GM18517 (cell line): ENCODE results near the gene CD86.
"Not testable (repeated sequence)": the region's sequence is repeated elsewhere in the genome, so short reads cannot be mapped to it uniquely, and the experiment has no call there.

Experiments used
- ATAC-seq: cut with Tn5 transposase; IDR thresholded peaks from one replicate; pipeline ENCODE4 v1.9.1; 2021; ENCODE audit warnings: mild to moderate bottlenecking, moderate library complexity; ENCODE audit not compliant: unreplicated experiment

The CD86 gene, protein sequence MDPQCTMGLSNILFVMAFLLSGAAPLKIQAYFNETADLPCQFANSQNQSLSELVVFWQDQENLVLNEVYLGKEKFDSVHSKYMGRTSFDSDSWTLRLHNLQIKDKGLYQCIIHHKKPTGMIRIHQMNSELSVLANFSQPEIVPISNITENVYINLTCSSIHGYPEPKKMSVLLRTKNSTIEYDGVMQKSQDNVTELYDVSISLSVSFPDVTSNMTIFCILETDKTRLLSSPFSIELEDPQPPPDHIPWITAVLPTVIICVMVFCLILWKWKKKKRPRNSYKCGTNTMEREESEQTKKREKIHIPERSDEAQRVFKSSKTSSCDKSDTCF

DNA sequence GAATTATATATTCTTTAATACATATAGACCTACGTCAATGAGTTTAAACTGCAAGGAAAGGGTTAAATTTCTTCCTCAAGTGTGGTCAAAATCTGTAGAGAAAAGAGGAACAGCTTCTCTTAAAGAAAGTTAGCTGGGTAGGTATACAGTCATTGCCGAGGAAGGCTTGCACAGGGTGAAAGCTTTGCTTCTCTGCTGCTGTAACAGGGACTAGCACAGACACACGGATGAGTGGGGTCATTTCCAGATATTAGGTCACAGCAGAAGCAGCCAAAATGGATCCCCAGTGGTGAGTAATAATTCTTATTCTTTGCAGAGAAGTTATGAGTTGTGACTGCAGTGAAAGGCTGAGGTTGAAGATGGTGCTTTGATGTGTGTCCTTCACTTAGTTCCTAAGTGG is at the start of gene CD86:
Gene CD86, plus strand, starts transcription at position 148 of the 400 bp plus-strand sequence. Its CDS starts 128 bp downstream, at position 276.
- peak; percentile 81 for ATAC-seq

DNA sequence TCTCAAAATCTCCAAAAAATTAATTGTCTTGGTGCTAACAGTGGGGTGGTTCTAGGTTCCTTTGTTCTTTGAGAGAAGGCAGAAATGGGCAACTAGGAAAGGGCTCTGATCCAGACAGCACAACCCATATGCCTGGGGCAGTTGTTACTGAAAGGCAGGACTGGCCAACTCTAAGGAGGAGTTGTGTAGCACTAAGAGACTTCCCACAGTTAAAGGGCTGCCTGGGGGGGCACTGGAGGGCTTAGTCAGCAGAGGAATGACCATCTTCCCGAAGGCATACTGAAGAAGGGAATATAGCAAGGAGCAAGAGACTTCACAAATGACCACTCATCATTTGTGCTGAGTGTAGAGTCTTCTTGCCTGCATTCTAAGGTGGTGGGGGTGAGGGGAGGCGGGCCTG is 48.9 kb upstream of the CD86 start:
- ATAC-seq = no peak

DNA sequence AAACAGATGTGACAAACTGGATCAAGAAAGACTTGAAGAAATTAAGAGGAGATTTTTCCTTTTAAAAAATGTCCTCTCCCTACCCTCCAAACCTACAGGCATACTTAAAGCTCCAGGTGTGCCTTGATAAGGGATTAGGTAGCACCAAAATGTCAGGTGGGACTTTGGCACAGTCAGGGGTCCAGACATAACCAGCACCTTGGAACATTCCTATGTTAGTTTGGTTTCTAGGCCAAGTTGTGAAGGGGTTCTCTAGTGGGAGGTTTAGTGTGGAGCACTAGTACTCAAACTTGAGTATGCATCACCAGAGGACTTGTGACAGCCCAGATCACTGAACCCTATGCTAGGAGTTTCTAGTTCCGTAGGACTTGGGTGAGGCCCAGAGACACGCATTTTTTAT is 47.0 kb upstream of the CD86 start:
- no peak for ATAC-seq

DNA sequence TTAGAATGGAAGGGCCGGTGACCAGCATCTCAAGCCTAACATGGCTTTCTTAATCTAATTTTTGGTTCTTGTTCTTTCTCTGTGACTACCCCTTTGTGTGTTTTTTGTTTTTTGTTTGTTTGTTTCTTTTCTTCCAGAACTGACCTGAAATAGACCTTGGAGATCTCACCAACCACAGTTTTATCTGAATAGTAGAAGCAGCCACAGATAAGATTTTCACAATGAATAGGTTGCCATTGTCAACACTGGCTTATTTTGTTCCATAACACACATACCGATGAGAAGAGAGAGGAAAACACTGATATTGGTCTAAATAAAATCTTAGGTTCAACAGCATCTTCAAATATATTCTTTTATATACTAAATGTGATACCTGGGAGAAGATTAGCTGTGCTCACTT is 44.7 kb upstream of the CD86 start:
- ATAC-seq = no peak

DNA sequence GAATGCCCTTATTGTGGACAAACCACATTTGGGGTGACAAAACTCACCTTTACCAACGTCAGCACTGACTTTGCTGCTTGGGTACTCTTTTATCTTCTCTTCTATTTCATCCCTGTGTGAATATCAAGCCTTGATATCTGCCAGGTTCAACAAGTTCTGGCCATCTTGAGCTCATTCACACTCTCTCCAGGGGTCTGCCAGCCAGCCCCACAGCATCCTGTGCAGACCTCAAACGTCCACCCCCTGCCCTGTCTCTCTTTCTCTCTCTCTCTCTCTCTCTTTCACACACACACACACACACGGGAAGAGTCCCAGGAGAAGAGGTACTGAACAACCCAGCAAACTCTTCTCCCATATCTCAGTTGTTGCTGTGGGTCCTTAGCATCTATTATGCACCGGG is 43.8 kb upstream of the CD86 start:
- ATAC-seq = no peak

DNA sequence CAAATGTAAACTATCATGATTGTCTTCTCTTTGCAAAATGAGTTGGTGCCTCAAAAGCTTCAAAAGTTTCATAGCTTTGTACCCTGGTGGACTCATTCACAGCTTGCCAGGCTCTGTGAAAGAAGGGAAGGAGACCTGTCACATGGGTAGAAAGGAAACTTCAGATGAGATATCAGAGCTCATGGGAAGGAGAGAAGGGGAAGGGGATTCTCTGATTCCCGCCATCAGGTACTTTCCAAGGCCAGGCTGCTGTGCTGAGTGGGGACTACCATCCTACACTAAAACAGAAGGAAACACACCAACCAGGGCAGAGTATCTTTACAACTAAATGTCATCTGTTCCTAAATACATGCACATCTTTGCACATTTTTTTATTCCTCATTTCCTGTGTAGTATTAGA is 42.3 kb upstream of the CD86 start:
- no peak for ATAC-seq

DNA sequence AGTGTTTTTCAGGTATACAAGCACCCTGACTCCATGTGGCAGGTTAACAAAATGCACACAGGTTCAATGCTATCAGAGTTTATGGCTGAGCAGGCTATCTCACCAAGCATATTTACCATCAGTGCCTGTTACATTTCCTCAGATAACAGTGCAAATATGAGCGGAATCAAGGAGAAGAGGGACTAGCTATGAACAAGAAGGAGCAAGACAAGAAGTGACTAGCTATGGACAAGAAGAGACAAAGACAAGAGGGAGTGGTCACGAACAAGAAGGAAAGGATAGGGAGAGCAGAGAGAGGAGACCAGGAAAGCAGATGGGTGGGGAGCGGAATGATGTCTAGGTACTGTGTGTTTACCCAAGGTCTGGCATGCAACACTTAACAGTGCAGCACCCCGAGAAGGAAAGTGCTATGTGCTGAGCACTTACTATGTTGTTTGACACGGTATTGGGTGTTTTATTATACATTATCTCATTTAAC is 41.7 kb upstream of the CD86 start:
- no peak for ATAC-seq

DNA sequence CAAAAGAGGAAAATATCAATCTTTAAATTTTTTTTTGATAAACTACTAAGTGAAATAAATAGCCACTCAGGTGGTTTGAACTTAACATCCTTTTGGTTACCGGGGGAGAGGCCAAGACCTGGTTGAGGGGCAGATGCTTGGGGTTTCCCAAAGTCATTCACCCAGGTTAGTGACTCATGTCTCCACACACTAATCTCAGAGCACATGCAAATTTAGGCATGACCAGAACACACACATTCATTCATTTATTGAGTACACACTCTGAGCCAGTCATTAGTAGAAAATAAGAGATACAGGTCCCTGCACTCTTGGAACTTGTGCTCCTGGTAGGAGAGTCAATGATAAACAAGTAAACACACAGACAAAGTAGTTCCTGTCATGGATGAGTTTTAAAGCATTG is 40.4 kb upstream of the CD86 start:
- ATAC-seq = peak; percentile 91

DNA sequence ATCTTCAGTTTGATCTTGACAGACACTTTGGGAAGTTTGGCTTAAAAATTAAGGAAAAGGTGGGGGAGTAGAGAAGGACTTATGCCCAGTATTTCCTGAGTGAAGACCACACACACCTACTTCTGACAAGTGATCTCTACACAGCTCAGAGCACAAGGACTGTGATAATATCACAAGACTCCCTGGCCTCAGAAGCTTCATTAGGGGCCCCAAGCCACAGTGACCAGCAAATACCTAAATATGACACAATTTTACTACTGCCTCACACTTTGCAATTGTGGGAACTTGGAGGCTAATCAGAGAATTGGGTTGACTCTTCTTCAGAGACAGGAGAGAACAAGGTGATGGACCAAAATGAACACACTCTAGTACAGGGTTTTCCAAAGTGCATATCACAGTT is 35.7 kb upstream of the CD86 start:
- ATAC-seq = no peak

DNA sequence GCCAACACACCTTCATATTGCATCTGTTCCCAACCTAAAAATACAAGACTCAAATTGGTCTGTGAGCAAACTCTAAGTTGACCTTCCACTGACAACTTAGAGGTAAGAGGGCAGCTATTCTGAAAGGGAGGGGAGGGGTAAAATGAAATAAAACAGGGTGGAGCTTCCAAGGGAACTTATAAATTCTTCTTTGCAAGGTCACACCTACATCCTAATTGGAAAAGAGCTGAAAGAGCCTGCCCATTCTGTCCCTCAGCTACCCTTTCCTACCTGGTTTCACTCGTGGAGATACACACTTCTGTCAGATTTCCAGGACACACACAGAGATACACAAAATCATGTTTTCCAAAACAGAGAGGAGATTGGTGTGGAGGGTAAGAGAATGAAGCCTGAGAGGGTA is 34.1 kb upstream of the CD86 start:
- no peak for ATAC-seq

DNA sequence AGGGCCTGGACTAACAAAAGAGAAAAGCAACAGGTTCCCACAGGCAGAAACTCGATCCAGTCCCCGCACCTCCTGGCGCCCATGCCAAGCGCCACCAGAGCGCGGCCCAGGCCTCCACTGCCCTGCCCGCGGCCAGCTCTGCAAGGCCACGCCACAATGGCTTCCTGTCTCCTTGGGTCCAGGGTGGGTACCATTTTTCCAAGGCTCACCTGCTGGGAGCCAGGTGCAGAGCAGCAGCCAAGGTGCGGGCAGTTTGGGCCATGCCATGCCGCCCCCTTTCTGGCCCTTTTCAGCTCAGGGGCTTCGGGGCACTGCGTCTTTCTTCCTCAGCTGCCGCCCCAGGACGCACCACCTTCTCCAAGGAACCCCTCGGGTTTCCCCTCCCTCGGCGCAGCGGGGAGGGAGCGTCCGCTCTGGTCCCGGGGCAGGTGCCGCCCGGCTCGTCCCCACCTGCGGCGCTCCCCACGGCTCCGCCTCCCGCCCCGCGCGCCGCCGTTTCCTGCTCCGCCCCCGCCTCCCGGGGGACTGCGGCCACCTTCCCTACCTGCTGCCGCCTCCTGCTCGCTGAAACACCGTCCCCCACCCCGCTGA is 33.3 kb upstream of the CD86 start, which contains the start of gene ILDR1:
Gene ILDR1, minus strand, starts transcription at position 437 of the 591 bp plus-strand sequence. Its CDS starts 170 bp downstream, at position 267.
- ATAC-seq = no peak

DNA sequence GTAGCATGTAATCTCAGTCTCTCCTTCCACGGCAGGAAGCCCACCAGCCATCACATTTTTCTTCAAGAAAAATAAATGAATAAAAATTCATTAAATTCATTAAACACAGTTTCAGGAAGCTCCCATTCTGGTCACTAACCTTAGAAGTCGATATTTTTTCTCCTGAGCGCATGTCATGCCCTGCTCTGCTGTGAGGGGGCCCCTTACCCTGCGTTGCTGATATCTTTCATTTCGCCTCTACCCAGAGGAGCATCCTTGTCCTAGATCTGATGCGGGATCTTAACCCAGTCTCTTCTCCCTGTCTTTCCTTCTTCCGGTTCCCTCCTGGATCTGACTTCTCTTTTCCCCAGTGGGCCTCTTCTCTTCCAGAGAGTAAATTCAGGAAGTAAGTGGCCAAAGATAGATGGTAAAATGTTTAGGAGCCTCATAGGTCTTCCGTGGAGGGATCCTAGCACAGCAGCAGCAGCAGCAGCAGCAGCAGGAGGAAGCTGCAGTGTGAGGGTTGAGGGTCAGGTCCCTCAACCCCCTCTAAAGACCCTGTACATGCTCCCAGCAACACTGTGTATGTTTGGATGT is 31.7 kb upstream of the CD86 start:
- no peak for ATAC-seq

DNA sequence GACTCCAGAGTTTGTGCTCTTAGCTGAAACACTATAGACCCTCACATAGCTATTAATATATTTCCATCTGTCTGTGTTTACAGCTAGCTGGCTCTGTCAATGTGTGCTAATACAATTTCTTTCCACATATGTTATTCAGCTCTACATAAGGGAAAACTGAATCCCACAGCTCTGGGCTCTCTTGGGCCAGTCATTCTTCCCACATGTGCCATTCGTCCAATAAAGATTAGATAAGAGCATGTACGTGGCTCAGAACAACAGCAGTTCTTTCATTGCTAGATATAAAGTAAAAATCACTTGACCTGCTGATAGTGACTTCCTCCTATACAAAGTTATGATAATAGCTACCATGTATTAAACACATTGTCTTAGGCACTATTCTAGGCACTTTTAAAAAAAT is 30.4 kb upstream of the CD86 start:
- no peak for ATAC-seq

DNA sequence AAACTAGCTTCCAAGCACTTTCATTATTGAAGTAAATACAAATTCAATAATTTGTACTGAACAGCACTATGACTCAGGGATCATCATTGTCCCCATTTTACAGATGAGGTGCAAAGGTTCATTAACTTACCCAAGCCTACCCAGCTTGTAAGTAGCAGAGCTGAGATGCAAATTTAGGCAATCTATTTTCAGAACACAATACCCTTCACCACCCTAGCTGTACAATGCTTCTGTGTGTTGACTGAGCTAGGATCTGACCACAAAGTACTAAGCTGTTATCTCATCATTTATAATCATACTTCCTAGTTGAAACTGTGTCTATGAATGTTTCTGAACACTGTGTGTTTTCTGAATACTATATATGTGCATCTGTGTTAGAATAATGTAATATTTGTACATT is 29.9 kb upstream of the CD86 start:
- peak; percentile 90 for ATAC-seq

DNA sequence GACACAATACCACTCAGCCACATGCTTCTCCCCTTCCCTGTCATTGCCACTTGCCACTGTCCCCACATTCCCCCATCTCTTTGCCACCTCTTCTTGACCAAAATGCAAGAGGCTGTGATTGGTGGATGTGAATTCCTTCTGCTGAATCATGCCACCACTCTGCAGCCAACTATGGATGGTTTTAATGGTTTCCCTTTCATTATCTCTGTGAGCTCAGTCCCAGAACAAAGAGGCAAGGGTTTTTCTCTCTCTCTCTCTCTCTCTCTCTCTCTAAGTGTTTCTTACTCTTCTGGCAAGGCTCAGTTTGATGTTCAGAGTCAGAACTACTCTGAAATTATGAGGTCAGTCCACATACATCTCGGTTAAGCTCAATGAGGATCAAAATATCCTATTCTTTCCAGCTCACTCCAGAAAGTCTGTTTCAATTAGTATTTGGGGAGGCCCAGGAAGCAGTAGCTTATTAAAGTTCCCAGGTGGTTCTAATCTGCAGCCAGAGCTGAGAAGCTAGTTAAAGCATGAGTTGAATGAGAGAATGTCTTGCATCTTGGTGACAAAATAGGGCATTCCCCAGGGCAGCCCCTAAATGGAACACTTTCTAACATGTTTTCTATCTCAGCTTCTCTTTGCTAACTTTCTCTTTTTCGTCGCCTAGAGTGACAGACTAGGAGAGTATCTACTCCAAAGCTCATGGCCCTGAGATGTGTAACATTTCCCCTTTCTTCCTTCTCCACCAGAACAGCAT is 24.6 kb upstream of the CD86 start:
- peak; percentile 54 for ATAC-seq

DNA sequence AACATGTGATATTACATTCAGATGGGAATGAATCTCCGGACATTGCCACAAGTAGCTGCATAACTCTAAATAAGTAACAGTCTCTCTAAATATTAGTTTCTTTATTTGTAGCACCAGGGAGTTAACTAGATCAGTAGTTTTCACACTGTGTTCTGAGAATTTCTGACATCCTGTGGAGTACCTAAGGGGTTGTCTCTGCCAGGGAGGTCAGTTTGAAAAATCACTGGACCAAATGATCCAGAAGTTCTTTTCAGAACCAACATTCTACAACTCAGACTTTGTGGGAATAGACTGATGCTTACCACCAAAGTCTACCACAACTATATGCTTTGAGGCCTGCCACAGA is 24.1 kb upstream of the CD86 start:
- peak; percentile 31 for ATAC-seq

DNA sequence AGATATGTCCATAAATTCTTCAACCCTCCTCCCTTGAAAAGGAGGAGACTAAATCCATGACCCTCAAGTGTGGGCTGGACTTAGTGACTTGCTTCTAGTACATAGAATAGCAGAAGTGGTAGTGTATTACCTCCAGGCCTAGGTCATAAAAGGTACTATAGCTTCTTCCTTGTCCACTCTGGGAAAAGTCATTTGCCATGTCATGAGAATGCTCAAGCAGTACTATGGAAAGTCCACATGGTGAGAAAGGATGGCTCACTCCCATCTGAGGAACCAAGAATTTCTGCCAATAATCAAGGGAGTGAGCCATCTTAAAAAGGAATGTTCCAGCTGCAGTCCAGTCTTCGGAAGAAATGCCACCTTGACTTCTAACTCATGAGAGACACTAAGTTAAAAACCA is 22.6 kb upstream of the CD86 start:
- no peak for ATAC-seq

DNA sequence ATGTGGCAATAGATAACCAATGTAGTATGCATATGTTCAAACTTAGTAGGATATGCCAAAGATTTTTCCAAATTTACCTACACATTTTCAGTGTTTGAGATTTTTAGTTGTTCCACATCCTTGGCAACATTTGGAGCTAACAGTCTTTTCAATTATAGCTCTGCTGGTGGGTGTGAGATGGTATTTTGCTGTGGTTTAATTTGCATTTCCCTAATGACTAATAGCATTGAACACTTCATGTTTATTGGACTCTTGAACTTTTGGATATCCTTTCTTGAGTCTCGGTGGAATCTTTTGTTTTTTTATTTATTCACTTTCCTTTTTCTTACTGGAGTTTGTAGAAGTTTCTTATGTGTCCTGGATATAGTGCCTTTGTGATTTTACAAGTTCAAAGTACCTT is 22.1 kb upstream of the CD86 start:
- no peak for ATAC-seq

DNA sequence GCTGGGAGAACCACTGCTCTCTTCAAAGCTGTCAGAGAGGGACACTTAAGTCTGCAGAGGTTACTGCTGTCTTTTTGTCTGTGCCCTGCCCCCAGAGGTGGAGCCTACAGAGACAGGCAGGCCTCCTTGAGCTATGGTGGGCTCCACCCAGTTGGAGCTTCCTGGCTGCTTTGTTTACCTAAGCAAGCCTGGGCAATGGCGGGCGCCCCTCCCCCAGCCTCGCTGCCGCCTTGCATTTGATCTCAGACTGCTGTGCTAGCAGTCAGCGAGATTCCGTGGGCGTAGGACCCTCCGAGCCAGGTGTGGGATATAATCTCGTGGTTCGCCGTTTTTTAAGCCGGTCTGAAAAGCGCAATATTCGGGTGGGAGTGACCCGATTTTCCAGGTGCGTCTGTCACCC is 7.9 kb upstream of the CD86 start:
- ATAC-seq = not testable (repeated sequence)

DNA sequence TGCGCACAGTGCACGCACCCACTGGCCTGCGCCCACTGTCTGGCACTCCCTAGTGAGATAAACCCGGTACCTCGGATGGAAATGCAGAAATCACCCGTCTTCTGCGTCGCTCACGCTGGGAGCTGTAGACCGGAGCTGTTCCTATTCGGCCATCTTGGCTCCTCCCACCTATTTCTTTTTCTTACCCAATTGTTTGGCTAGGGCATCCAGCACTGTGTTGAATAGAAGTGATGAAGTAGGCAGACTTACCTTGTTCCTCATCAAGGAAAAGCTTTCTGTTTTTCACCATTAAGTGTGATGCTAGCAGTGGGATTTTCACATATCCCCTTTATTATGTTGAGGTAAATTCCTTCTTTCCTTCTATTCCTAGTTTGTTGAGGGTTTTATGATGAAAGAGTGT is 7.4 kb upstream of the CD86 start:
- ATAC-seq = not testable (repeated sequence)

DNA sequence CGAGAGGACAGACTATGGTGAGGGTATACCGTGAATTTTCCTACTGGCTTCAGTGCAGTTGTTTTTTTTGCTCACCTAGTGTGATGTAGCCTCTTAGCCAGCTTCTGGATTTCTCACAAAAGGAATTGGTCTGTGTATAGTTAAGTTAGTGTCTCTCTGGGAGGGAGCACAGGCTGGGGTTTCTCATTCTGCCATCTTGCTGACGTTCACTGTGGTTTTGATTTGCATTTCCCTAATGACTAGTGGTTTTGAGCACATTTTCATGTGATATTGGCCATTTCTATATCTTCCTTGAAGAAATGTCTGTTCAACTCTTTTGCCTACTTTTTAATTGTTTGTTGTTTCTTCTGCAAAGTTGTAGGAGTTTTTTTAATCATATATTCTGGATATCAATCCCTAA is 2.2 kb upstream of the CD86 start:
- ATAC-seq = peak; percentile 51

DNA sequence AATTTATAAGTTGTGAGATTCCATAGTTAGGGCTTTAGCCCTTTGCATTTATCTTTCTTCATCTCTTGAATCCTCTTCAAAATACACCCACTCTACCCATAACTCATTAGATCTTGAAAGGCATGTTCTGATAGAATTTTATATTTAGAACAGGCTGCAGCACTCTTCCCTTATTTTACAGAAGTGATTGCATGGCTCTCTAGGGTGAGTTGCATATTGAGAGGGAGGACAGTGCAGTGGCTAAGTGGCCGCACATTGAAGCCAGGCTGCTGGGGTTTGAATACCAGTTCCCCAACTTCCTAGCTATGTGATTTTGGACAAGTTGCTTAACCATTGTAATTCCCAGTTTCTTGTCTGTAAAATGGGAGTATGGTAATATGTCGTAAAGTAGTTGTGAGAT is 2.5 kb downstream of the CD86 start:
- no peak for ATAC-seq
